GM21723 (cell line): ENCODE data around the gene CTCFL.
"Not testable (repeated sequence)": the region's sequence is repeated elsewhere in the genome, so short reads cannot be mapped to it uniquely, and the experiment has no call there.

Experiments used
- ATAC-seq: cut with Tn5 transposase; IDR thresholded peaks from one replicate; pipeline ENCODE4 v1.9.1; 2021; ENCODE audit warnings: mild to moderate bottlenecking, moderate library complexity; ENCODE audit not compliant: unreplicated experiment

CTCFL gene

GRCh38 chr20:57483287-57484050 is 41.5 kb downstream of the CTCFL start:
- ATAC-seq = peak; percentile 38

- no peak for ATAC-seq
Measured at GRCh38 chr20:57482796-57483195, 42.1 kb downstream of the CTCFL start.

GRCh38 chr20:57482148-57482547 is 42.8 kb downstream of the CTCFL start:
- ATAC-seq = no peak

GRCh38 chr20:57481281-57481711 is 43.6 kb downstream of the CTCFL start:
- ATAC-seq = peak; percentile 15

- peak; percentile 71 for ATAC-seq
Measured at GRCh38 chr20:57480444-57481160, 44.3 kb downstream of the CTCFL start.

- ATAC-seq = no peak
Measured at GRCh38 chr20:57479196-57479595, 45.7 kb downstream of the CTCFL start.

- no peak for ATAC-seq
Measured at GRCh38 chr20:57478176-57478575, 46.8 kb downstream of the CTCFL start.

GRCh38 chr20:57476641-57477461 is 48.1 kb downstream of the CTCFL start:
- no peak for ATAC-seq

- ATAC-seq = peak; percentile 36
Measured at GRCh38 chr20:57476084-57476526, 48.8 kb downstream of the CTCFL start.

GRCh38 chr20:57475388-57476083 is 49.4 kb downstream of the CTCFL start:
- peak; percentile 10 for ATAC-seq

- no peak for ATAC-seq
Measured at GRCh38 chr20:57474816-57475215, 50.1 kb downstream of the CTCFL start.

GRCh38 chr20:57474205-57474604 is 50.7 kb downstream of the CTCFL start:
- ATAC-seq = no peak

- ATAC-seq = peak; percentile 56
Measured at GRCh38 chr20:57473246-57474048, 51.5 kb downstream of the CTCFL start.

GRCh38 chr20:57472474-57472873 is 52.5 kb downstream of the CTCFL start:
- not testable (repeated sequence) for ATAC-seq

- no peak for ATAC-seq
Measured at GRCh38 chr20:57471496-57472372, 53.2 kb downstream of the CTCFL start.

GRCh38 chr20:57470666-57471495 is 54.1 kb downstream of the CTCFL start:
- ATAC-seq = no peak

GRCh38 chr20:57470212-57470522 is 54.8 kb downstream of the CTCFL start:
- no peak for ATAC-seq
